NT2/D1 (cell line): Measurements from ENCODE around the gene FBLN7.
A peak's percentile ranks its signal among the peaks of the same experiment; 100 is the strongest.
"Not testable (repeated sequence)": the region's sequence is repeated elsewhere in the genome, so short reads cannot be mapped to it uniquely, and the experiment has no call there.

Source experiments
- DNase-seq: peaks from one replicate; pipeline ENCODE4 v3.0.0-alpha.2; 2011; ENCODE audit warnings: low read depth, low spot score
- H3K27me3 ChIP-seq: 2 replicates; pipeline ENCODE4 v1.6.0; 2011; ENCODE audit warnings: mild to moderate bottlenecking; ENCODE audit not compliant: insufficient read length, insufficient read depth
- H3K36me3 ChIP-seq: 2 replicates; pipeline ENCODE4 v1.6.1; 2011; ENCODE audit warnings: mild to moderate bottlenecking, low read length, mixed read lengths; ENCODE audit not compliant: insufficient read depth, insufficient read length
- H3K4me1 ChIP-seq: 2 replicates; pipeline ENCODE4 v1.5.1; 2011; ENCODE audit not compliant: insufficient read depth, insufficient read length
- H3K4me3 ChIP-seq: 2 replicates; pipeline ENCODE4 v1.5.1; 2011; ENCODE audit warnings: low read depth; ENCODE audit not compliant: insufficient read length
- H3K9ac ChIP-seq: 2 replicates; pipeline ENCODE4 v1.6.0; 2011; ENCODE audit warnings: low read depth; ENCODE audit not compliant: insufficient read length
- H3K9me3 ChIP-seq: 2 replicates; pipeline ENCODE4 v1.5.1; 2011; ENCODE audit warnings: mild to moderate bottlenecking, low read length; ENCODE audit not compliant: insufficient read depth
- SUZ12 ChIP-seq: IDR thresholded peaks from 2 replicates; pipeline ENCODE4 v1.6.1; 2011; ENCODE audit not compliant: insufficient read length, insufficient read depth; ENCODE audit errors: extremely low read depth
- YY1 ChIP-seq: IDR thresholded peaks from 2 replicates; pipeline ENCODE4 v1.6.1; 2011; ENCODE audit not compliant: insufficient read length, insufficient read depth
- ZNF274 ChIP-seq: IDR thresholded peaks from 2 replicates; pipeline ENCODE4 v1.6.1; 2011; ENCODE audit warnings: mild to moderate bottlenecking, low read depth, low read length

FBLN7 gene

DNA sequence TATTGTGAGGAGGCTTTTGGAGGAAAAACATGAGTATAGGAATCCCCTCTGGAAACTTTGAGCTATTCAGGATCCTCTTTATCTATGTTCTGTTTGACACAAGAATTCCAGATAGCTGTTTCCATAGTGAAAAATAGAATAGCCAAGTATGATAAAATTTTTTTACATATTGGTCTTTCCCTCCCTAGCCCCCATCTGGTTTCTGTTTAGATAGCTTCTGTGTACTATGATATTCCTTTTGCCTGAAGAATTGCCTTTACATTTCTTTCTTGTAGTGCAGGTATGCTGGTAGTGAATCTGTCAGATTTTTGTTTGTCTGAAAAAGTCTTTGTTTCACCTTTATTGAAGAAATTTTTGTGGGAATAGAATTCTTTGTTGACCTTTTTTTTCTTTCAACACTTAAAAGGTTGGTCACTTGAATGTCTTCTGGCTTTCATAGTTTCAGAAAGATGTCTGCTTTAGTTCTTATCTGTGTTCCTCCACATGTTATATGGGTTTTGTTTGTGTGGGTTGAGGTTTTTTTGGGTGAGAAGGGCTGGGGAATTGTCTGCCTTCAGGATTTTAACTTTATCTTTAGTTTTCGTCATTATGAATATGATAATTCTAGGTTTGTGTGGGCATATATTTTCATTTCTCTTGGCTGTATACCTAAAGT, 29.9 kb upstream of the FBLN7 start:
- Histone ChIP-seq H3K4me1 (no peaks in the 10 kb centered on the region), H3K27me3 (no peaks in the 10 kb centered on the region), H3K36me3 (peaks cover 16% of the 10 kb centered on the region), H3K4me3 (no peak overlapping the region), H3K9me3 (peaks cover 18% of the 10 kb centered on the region), H3K9ac (no peak overlapping the region)
- DNase-seq: no peak
- TF ChIP-seq ZNF274 (no peak), YY1 (no peak), SUZ12 (no peak)

- H3K4me1 ChIP-seq: no peaks in the 10 kb centered on the region
- no peak for TF ChIP-seq YY1
- no peak for TF ChIP-seq SUZ12
- no peak for TF ChIP-seq ZNF274
- no peak overlapping the region for H3K9ac ChIP-seq
- H3K4me3 ChIP-seq: no peak overlapping the region
- H3K27me3 ChIP-seq: no peaks in the 10 kb centered on the region
- peaks cover 18% of the 10 kb centered on the region for H3K9me3 ChIP-seq
- no peak for DNase-seq
- peaks cover 16% of the 10 kb centered on the region for H3K36me3 ChIP-seq
These were observed 28.9 kb upstream of the FBLN7 start for GRCh38 chr2:112109278-112109677.

DNA sequence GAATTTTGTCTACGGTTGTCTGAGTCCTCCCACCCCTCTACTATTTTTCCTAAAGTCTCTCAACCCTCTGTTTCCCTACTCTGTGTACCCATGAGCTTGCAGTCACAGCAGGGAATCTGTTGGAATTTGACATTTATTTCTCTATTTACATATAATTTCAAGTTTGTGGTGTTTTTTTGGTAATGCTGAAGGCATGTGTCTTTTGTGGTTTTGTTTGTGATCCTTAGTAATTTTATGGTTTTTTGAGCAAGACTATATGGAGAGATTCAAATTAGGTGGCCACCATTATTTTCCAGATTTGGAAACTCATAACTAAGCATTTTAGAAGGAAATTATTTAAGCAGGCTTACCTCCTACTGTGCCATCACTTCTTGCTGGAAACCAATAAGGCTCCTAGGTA, 27.2 kb upstream of the FBLN7 start:
- Histone ChIP-seq H3K4me1 (no peaks in the 10 kb centered on the region), H3K27me3 (no peaks in the 10 kb centered on the region), H3K36me3 (peaks cover 14% of the 10 kb centered on the region), H3K9me3 (peaks cover 18% of the 10 kb centered on the region), H3K9ac (no peak overlapping the region), H3K4me3 (no peak overlapping the region)
- TF ChIP-seq YY1: no peak
- TF ChIP-seq ZNF274: no peak
- DNase-seq: no peak

- H3K4me3 ChIP-seq, H3K4me1 ChIP-seq, DNase-seq, H3K9ac ChIP-seq, H3K27me3 ChIP-seq: not testable (repeated sequence)
- H3K36me3 ChIP-seq: peaks cover 10% of the 10 kb centered on the region
- peaks cover 18% of the 10 kb centered on the region for H3K9me3 ChIP-seq
These were observed 24.8 kb upstream of the FBLN7 start for GRCh38 chr2:112113354-112113753.

DNA sequence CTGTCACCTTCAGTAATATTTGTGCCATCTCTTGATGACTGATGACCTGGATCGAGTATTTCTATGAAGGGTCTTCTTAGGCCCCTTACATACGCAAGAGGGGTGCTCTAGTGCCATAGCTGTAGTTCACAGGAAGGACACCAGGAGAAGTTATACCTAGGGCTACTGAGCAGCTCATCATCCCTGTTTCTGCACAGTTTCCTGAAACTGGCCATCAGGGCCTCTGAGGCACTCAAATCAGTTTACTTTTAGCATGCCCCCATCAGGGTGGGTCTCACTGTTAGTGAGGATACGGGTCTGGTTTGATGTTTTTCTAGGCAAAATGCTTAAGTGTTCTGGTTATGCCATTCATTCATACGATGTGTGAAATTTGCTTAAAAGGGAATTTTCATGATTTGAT, 20.0 kb upstream of the FBLN7 start:
- H3K36me3 ChIP-seq: peaks cover 3% of the 10 kb centered on the region
- H3K4me3 ChIP-seq: no peak overlapping the region
- H3K9ac ChIP-seq: no peak overlapping the region
- DNase-seq: no peak
- no peaks in the 10 kb centered on the region for H3K27me3 ChIP-seq
- H3K4me1 ChIP-seq: no peaks in the 10 kb centered on the region
- H3K9me3 ChIP-seq: peaks cover 5% of the 10 kb centered on the region; the same call in 1 of the 2 replicates
- TF ChIP-seq SUZ12: no peak
- no peak for TF ChIP-seq ZNF274
- TF ChIP-seq YY1: no peak

DNA sequence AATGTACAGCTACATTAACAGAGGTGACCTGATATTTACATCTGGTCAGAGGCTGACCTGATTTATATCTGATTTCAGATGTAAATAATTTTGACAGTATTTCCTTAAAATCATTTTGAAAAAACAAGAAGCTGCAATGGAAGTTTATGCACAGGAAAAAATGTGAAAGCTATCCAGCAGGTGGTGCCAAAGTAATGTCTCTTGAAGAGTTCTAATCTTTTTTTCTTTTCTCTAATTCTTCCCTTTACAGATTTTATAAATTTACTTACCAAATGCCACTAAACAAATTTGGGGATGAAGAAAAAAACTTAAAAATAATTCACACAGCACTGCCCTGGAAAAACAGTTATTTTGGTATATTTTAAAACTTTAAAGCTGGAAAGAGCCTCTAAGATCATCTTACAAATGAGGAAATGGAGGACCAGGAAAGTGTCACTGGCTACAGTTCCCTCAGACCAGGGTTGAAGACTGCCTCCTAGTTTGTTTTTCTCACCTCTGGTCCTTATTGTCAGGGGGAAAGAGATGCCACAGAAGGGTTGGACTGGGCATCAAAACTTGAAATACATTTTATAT, 16.4 kb upstream of the FBLN7 start:
- peaks cover 9% of the 10 kb centered on the region; the same call in 1 of the 2 replicates for H3K9me3 ChIP-seq
- H3K4me1 ChIP-seq: no peaks in the 10 kb centered on the region
- H3K36me3 ChIP-seq: peaks cover under 1% of the 10 kb centered on the region
- H3K9ac ChIP-seq: no peak overlapping the region
- DNase-seq: peak; percentile 36
- no peak overlapping the region for H3K4me3 ChIP-seq
- H3K27me3 ChIP-seq: no peaks in the 10 kb centered on the region
- TF ChIP-seq ZNF274: no peak

GRCh38 chr2:112129060-112129459, 9.1 kb upstream of the FBLN7 start:
- H3K9ac ChIP-seq: no peak overlapping the region
- H3K27me3 ChIP-seq: no peaks in the 10 kb centered on the region
- TF ChIP-seq YY1: no peak
- no peak for TF ChIP-seq ZNF274
- TF ChIP-seq SUZ12: no peak
- no peaks in the 10 kb centered on the region for H3K36me3 ChIP-seq
- no peaks in the 10 kb centered on the region for H3K4me1 ChIP-seq
- DNase-seq: no peak
- H3K9me3 ChIP-seq: peaks cover 20% of the 10 kb centered on the region; the same call in 1 of the 2 replicates
- no peak overlapping the region for H3K4me3 ChIP-seq
